ENCODE measurements around the gene CNOT1. TPM values are rescaled to one million over a fixed set of nuclear protein-coding genes. Genes with fewer than 3 reads are reported as not detected.

The CNOT1 gene
- polyA plus RNA-seq, 1 donor (not counting 4 experiments of a cell fraction or from before 2014, with no cell fraction given): 163 TPM

- no peak overlapping the region for H3K9ac ChIP-seq (ENCODE audit: control insufficient read depth, extremely low read depth, insufficient read depth, low read length)
Observed at GRCh38 chr16:58472827-58473226, 156.8 kb downstream of the CNOT1 start.

GRCh38 chr16:58472266-58472665 lies 157.4 kb downstream of the CNOT1 start:
- FAIRE-seq: no peak
- Histone ChIP-seq H3K4me3 (ENCODE audit: control insufficient read depth in 2 of 3, extremely low read depth in 1 of 3, insufficient read depth in 2 of 3, low read depth in 1 of 3, low read length in 3 of 3) (no peak overlapping the region), H3K27me3 (ENCODE audit: control insufficient read depth, extremely low read depth, insufficient read depth, low read length) (peaks cover 6% of the 10 kb centered on the region), H3K4me2 (ENCODE audit: control insufficient read depth, extremely low read depth, insufficient read depth, low read depth, low read length) (no peak overlapping the region), H3K27ac (ENCODE audit: control insufficient read depth, insufficient read depth, low read length) (no peak overlapping the region), H2AFZ (ENCODE audit: control insufficient read depth, low read length) (no peak overlapping the region), H3K9ac (ENCODE audit: control insufficient read depth, extremely low read depth, insufficient read depth, low read length) (no peak overlapping the region), H4K20me1 (ENCODE audit: control insufficient read depth, extremely low read depth, insufficient read depth, low read length) (no peaks in the 10 kb centered on the region), H3K4me1 (ENCODE audit: control insufficient read depth, extremely low read depth, insufficient read depth, low read length) (no peaks in the 10 kb centered on the region), H3K9me3 (ENCODE audit: control insufficient read depth, low read depth, low read length) (no peaks in the 10 kb centered on the region), H3K36me3 (ENCODE audit: control insufficient read depth in 2 of 2, extremely low read depth in 1 of 2, insufficient read depth in 2 of 2, low read length in 2 of 2) (no peaks in the 10 kb centered on the region), H3K9me1 (ENCODE audit: control insufficient read depth, extremely low read depth, insufficient read depth, low read length) (no peaks in the 10 kb centered on the region), H3K79me2 (ENCODE audit: control insufficient read depth, insufficient read depth, low read length) (no peaks in the 10 kb centered on the region)
- TF ChIP-seq EZH2 (IDR thresholded peaks at IDR 0.05; ENCODE audit: low read length) (no peak), CTCF (optimal IDR thresholded peaks at IDR 0.05 in 1 of 3, IDR thresholded peaks at IDR 0.05 in 1 of 3, conservative IDR thresholded peaks at IDR 0.05 in 1 of 3; ENCODE audit: extremely low read depth in 1 of 3, insufficient read depth in 2 of 3, low read length in 3 of 3) (no peak)
- DNase-seq (ENCODE audit: low read depth, low spot score): no peak
- dilution Hi-C loops (cut with MboI; ENCODE audit: extremely low pct_ligation_motif_present, low sequenced_read_pairs): no loop called here

More at GRCh38 chr16:58472827-58473226, 156.8 kb downstream of the CNOT1 start:
- DNase-seq (ENCODE audit: low read depth, low spot score) (no peak), FAIRE-seq (no peak)
- Histone ChIP-seq H4K20me1 (ENCODE audit: control insufficient read depth, extremely low read depth, insufficient read depth, low read length) (no peaks in the 10 kb centered on the region), H3K79me2 (ENCODE audit: control insufficient read depth, insufficient read depth, low read length) (no peaks in the 10 kb centered on the region), H3K27me3 (ENCODE audit: control insufficient read depth, extremely low read depth, insufficient read depth, low read length) (peaks cover 2% of the 10 kb centered on the region), H3K36me3 (ENCODE audit: control insufficient read depth in 2 of 2, extremely low read depth in 1 of 2, insufficient read depth in 2 of 2, low read length in 2 of 2) (no peaks in the 10 kb centered on the region), H3K9me1 (ENCODE audit: control insufficient read depth, extremely low read depth, insufficient read depth, low read length) (no peaks in the 10 kb centered on the region), H3K9me3 (ENCODE audit: control insufficient read depth, low read depth, low read length) (no peaks in the 10 kb centered on the region), H3K4me3 (ENCODE audit: control insufficient read depth in 2 of 3, extremely low read depth in 1 of 3, insufficient read depth in 2 of 3, low read depth in 1 of 3, low read length in 3 of 3) (no peak overlapping the region), H3K4me2 (ENCODE audit: control insufficient read depth, extremely low read depth, insufficient read depth, low read depth, low read length) (no peak overlapping the region), H3K4me1 (ENCODE audit: control insufficient read depth, extremely low read depth, insufficient read depth, low read length) (no peaks in the 10 kb centered on the region), H3K27ac (ENCODE audit: control insufficient read depth, insufficient read depth, low read length) (no peak overlapping the region), H2AFZ (ENCODE audit: control insufficient read depth, low read length) (no peak overlapping the region)
- dilution Hi-C loops (cut with MboI; ENCODE audit: extremely low pct_ligation_motif_present, low sequenced_read_pairs): no loop called here
- TF ChIP-seq CTCF (optimal IDR thresholded peaks at IDR 0.05 in 1 of 3, IDR thresholded peaks at IDR 0.05 in 1 of 3, conservative IDR thresholded peaks at IDR 0.05 in 1 of 3; ENCODE audit: extremely low read depth in 1 of 3, insufficient read depth in 2 of 3, low read length in 3 of 3): no peak
- TF ChIP-seq EZH2 (IDR thresholded peaks at IDR 0.05; ENCODE audit: low read length): no peak

Measured in keratinocyte (primary cell).